WTC11 (cell line): ENCODE measurements around the gene ERMAP. TPM values are rescaled to one million over a fixed set of nuclear protein-coding genes. Genes with fewer than 3 reads are reported as not detected.
A peak's percentile ranks its signal among the peaks of the same experiment; 100 is the strongest.

ENCODE experiments used
- ATAC-seq: fragments of 200-7000 bp; cut with Tn5 transposase; 2 replicates; pipeline ENCODE4 v1.10.0; 2021; ENCODE audit warnings: mild to moderate bottlenecking, moderate library complexity
- CTCF ChIA-PET: fragments of 300-600 bp; sonication (Branson Sonifier 250); formaldehyde crosslinking; loops from one replicate; lab custom pipeline; 2021; ENCODE audit warnings: antibody characterized with exemption; lab: Charles Lee
- POLR2A ChIA-PET: fragments of 350-600 bp; sonication (Branson Sonifier 250); formaldehyde crosslinking; loops from one replicate; lab custom pipeline; 2021; ENCODE audit warnings: antibody characterized with exemption; lab: Charles Lee
- DNase-seq: peaks from one replicate; pipeline ENCODE4 v3.0.0; 2021; ENCODE audit warnings: low spot score
- H3K27ac Mint-ChIP-seq: 2 replicates; pipeline ENCODE4 v1.8.0; 2021; ENCODE audit warnings: mixed read lengths
- H3K27me3 Mint-ChIP-seq: 2 replicates; pipeline ENCODE4 v1.8.0; 2021; ENCODE audit warnings: low read depth, mild to moderate bottlenecking, moderate library complexity, mixed read lengths
- H3K36me3 Mint-ChIP-seq: 2 replicates; pipeline ENCODE4 v1.8.0; 2021; ENCODE audit warnings: mixed read lengths
- H3K4me1 Mint-ChIP-seq: 2 replicates; pipeline ENCODE4 v1.8.0; 2022; ENCODE audit warnings: mixed read lengths
- H3K4me3 Mint-ChIP-seq: 2 replicates; pipeline ENCODE4 v1.8.0; 2021; ENCODE audit warnings: mild to moderate bottlenecking, moderate library complexity, mixed read lengths
- H3K9me3 Mint-ChIP-seq: 2 replicates; pipeline ENCODE4 v1.8.0; 2021; ENCODE audit warnings: mixed read lengths
- ARID4B ChIP-seq: sonication (generic); formaldehyde crosslinking; IDR thresholded peaks from 2 replicates; pipeline ENCODE4 v1.8.0; 2023; ENCODE audit warnings: missing genetic modification reagents, mild to moderate bottlenecking, borderline replicate concordance
- ATF1 ChIP-seq: sonication (generic); formaldehyde crosslinking; IDR thresholded peaks from 2 replicates; pipeline ENCODE4 v1.8.1; 2023; ENCODE audit warnings: mild to moderate bottlenecking, moderate library complexity, missing genetic modification reagents
- ATF3 ChIP-seq: sonication (generic); formaldehyde crosslinking; conservative IDR thresholded peaks from 2 replicates; pipeline ENCODE4 v1.8.1; 2022; ENCODE audit warnings: mild to moderate bottlenecking, missing genetic modification reagents
- E2F1 ChIP-seq: sonication (generic); formaldehyde crosslinking; IDR thresholded peaks from 2 replicates; pipeline ENCODE4 v1.8.0; 2022; ENCODE audit warnings: mild to moderate bottlenecking, missing genetic modification reagents
- E2F5 ChIP-seq: sonication (generic); formaldehyde crosslinking; IDR thresholded peaks from 2 replicates; pipeline ENCODE4 v1.8.1; 2022; ENCODE audit warnings: mild to moderate bottlenecking, moderate library complexity, missing genetic modification reagents
- ELF4 ChIP-seq: sonication (generic); formaldehyde crosslinking; IDR thresholded peaks from 2 replicates; pipeline ENCODE4 v1.8.1; 2022; ENCODE audit warnings: low read depth, mild to moderate bottlenecking, moderate library complexity, missing genetic modification reagents
- EMX1 ChIP-seq: fragments of 250-450 bp; sonication (Bioruptor Pico); IDR thresholded peaks from 2 replicates; pipeline ENCODE4 v1.8.0; 2021; ENCODE audit warnings: mild to moderate bottlenecking
- FOXJ3 ChIP-seq: sonication (generic); formaldehyde crosslinking; IDR thresholded peaks from 2 replicates; pipeline ENCODE4 v1.9.0; 2021; ENCODE audit warnings: missing genetic modification reagents, mild to moderate bottlenecking, borderline replicate concordance
- FOXK1 ChIP-seq: sonication (generic); formaldehyde crosslinking; IDR thresholded peaks from 2 replicates; pipeline ENCODE4 v1.8.0; 2022; ENCODE audit warnings: mild to moderate bottlenecking, moderate library complexity, missing genetic modification reagents
- MXD4 ChIP-seq: fragments of 250-450 bp; sonication (Bioruptor Pico); IDR thresholded peaks from 2 replicates; pipeline ENCODE4 v1.8.0; 2021; ENCODE audit warnings: mild to moderate bottlenecking, moderate library complexity, borderline replicate concordance
- NFYB ChIP-seq: sonication (generic); formaldehyde crosslinking; conservative IDR thresholded peaks from 2 replicates; pipeline ENCODE4 v1.8.0; 2022; ENCODE audit warnings: low read depth, missing genetic modification reagents
- NR1H2 ChIP-seq: sonication (generic); formaldehyde crosslinking; IDR thresholded peaks from 2 replicates; pipeline ENCODE4 v1.9.0; 2021; ENCODE audit warnings: mild to moderate bottlenecking, moderate library complexity, missing genetic modification reagents
- NR2C2 ChIP-seq: sonication (generic); formaldehyde crosslinking; IDR thresholded peaks from 2 replicates; pipeline ENCODE4 v1.8.0; 2022; ENCODE audit warnings: mild to moderate bottlenecking, missing genetic modification reagents
- OVOL2 ChIP-seq: fragments of 250-450 bp; sonication (Bioruptor Pico); IDR thresholded peaks from 2 replicates; pipeline ENCODE4 v1.9.0; 2021; ENCODE audit warnings: mild to moderate bottlenecking, borderline replicate concordance
- PRRX2 ChIP-seq: fragments of 250-450 bp; sonication (Bioruptor Pico); IDR thresholded peaks from 2 replicates; pipeline ENCODE4 v1.8.0; 2021; ENCODE audit warnings: mild to moderate bottlenecking
- SOX15 ChIP-seq: fragments of 250-450 bp; sonication (Bioruptor Pico); IDR thresholded peaks from 2 replicates; pipeline ENCODE4 v1.9.0; 2021; ENCODE audit warnings: mild to moderate bottlenecking
- STAT6 ChIP-seq: sonication (generic); formaldehyde crosslinking; conservative IDR thresholded peaks from 2 replicates; pipeline ENCODE4 v1.8.1; 2023; ENCODE audit warnings: mild to moderate bottlenecking, low read depth, missing genetic modification reagents, moderate library complexity
- TCF7 ChIP-seq: sonication (generic); formaldehyde crosslinking; IDR thresholded peaks from 2 replicates; pipeline ENCODE4 v1.8.0; 2022; ENCODE audit warnings: mild to moderate bottlenecking, low read depth, missing genetic modification reagents, moderate library complexity
- TEAD1 ChIP-seq: sonication (generic); formaldehyde crosslinking; IDR thresholded peaks from 2 replicates; pipeline ENCODE4 v1.8.0; 2022; ENCODE audit warnings: mild to moderate bottlenecking, missing genetic modification reagents
- TEAD4 ChIP-seq: sonication (generic); formaldehyde crosslinking; IDR thresholded peaks from 2 replicates; pipeline ENCODE4 v1.8.0; 2022; ENCODE audit warnings: mild to moderate bottlenecking, missing genetic modification reagents
- TP53 ChIP-seq: sonication (generic); formaldehyde crosslinking; IDR thresholded peaks from 2 replicates; pipeline ENCODE4 v1.8.1; 2023; ENCODE audit warnings: mild to moderate bottlenecking, missing genetic modification reagents
- ZNF121 ChIP-seq: sonication (generic); formaldehyde crosslinking; IDR thresholded peaks from 2 replicates; pipeline ENCODE4 v1.8.0; 2023; ENCODE audit warnings: missing genetic modification reagents
- ZNF317 ChIP-seq: sonication (generic); formaldehyde crosslinking; IDR thresholded peaks from 2 replicates; pipeline ENCODE4 v1.8.1; 2023; ENCODE audit warnings: low read depth, mild to moderate bottlenecking, moderate library complexity, missing genetic modification reagents, borderline replicate concordance
- ZNF396 ChIP-seq: fragments of 250-450 bp; sonication (Bioruptor Pico); IDR thresholded peaks from 2 replicates; pipeline ENCODE4 v1.8.0; 2021; ENCODE audit warnings: mild to moderate bottlenecking, moderate library complexity, borderline replicate concordance
- ZNF416 ChIP-seq: fragments of 250-450 bp; sonication (Bioruptor Pico); IDR thresholded peaks from 2 replicates; pipeline ENCODE4 v1.9.0; 2021; ENCODE audit warnings: mild to moderate bottlenecking, inconsistent platforms
- total RNA-seq: library from RNA; stranded (reverse); gene quantifications from 3 replicates; pipeline ENCODE4 v1.2.3, GENCODE V29; 2021
- TF ChIP-seq, protein P1 (sequence below): sonication (generic); formaldehyde crosslinking; IDR thresholded peaks from 2 replicates; pipeline ENCODE4 v1.8.1; 2023; ENCODE audit warnings: mild to moderate bottlenecking, missing genetic modification reagents

ERMAP gene
- total RNA-seq, 1 experiment from 2014 or later, result 2.6 TPM

DNA sequence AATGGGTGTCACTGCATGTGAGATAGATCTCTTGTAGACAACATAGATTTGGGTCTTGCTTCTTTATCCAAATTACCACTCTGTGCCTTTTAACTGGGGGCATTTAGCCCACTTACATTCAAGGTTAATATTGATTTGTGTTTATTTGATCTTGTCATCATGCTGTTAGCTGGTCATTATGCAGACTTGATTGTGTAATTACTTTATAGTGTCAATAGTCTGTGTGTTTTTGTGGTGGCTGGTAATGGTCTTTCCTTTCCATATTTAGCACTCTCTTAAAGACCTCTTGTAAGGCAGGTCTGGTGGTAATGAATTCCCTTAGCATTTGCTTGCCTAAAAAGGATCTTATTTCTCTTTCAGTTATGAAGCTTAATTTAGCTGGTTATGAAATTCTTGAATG is 59.1 kb downstream of the ERMAP start (continued):
- TF ChIP-seq ARID4B (CRISPR knock-in tag), result no peak
- TF ChIP-seq NFYB (CRISPR knock-in tag), result no peak
- no peak for TF ChIP-seq ELF4
- TF ChIP-seq TEAD1 (CRISPR knock-in tag), result no peak

- H3K4me1 Mint-ChIP-seq, result peaks cover 8% of the 10 kb centered on the region
These were observed 60.5 kb downstream of the ERMAP start for GRCh38 chr1:42877380-42877779.

DNA sequence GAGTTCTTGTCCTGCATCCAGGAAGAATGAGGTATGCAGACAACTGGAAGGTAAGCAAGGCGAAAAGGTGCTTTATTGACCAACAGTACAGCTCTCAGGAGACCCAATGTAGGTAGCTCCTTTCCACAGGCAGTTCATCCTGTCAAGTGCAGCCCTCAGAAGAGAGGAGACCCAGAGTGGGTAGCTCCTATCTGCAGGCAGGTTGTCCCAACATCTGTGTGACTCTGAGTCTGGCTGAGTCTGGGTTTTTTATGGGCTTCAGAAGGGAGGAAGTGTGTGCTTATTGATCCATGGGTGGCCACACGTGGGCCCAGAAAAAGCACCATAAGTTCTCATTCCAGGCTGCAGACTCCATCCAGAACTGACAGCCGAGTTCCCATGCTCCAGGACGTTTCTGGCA is 63.5 kb downstream of the ERMAP start:
- POLR2A ChIA-PET, result interaction anchor here (0.6 kb wide), 1 partner anchor 339 kb away, joined by 6 read pairs; no protein-coding TSS in a partner anchor
- no peak for DNase-seq
- Mint-ChIP-seq H3K27ac (no peak overlapping the region), H3K36me3 (no peaks in the 10 kb centered on the region), H3K4me1 (peaks cover 8% of the 10 kb centered on the region), H3K9me3 (no peaks in the 10 kb centered on the region), H3K4me3 (no peak overlapping the region), H3K27me3 (peaks cover 9% of the 10 kb centered on the region)
- no peak for ATAC-seq
- CTCF ChIA-PET, result interaction anchor here (0.7 to 2.1 kb wide), 4 partner anchors 34 to 193 kb away, joined by 3 to 9 read pairs (median 3); partner anchors contain the start of genes ERMAP and ZNF691
- no peak for TF ChIP-seq ATF1 (CRISPR knock-in tag)
- TF ChIP-seq TEAD1 (CRISPR knock-in tag), result no peak
- TF ChIP-seq, protein P1, sequence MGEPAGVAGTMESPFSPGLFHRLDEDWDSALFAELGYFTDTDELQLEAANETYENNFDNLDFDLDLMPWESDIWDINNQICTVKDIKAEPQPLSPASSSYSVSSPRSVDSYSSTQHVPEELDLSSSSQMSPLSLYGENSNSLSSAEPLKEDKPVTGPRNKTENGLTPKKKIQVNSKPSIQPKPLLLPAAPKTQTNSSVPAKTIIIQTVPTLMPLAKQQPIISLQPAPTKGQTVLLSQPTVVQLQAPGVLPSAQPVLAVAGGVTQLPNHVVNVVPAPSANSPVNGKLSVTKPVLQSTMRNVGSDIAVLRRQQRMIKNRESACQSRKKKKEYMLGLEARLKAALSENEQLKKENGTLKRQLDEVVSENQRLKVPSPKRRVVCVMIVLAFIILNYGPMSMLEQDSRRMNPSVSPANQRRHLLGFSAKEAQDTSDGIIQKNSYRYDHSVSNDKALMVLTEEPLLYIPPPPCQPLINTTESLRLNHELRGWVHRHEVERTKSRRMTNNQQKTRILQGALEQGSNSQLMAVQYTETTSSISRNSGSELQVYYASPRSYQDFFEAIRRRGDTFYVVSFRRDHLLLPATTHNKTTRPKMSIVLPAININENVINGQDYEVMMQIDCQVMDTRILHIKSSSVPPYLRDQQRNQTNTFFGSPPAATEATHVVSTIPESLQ (CRISPR knock-in tag), result no peak
- no peak for TF ChIP-seq FOXJ3 (CRISPR knock-in tag)
- no peak for TF ChIP-seq SOX15
- no peak for TF ChIP-seq EMX1
- no peak for TF ChIP-seq ZNF317 (CRISPR knock-in tag)
- no peak for TF ChIP-seq STAT6 (CRISPR knock-in tag)
- no peak for TF ChIP-seq ZNF121
- no peak for TF ChIP-seq PRRX2 (CRISPR knock-in tag)
- no peak for TF ChIP-seq TP53
- no peak for TF ChIP-seq TEAD4 (CRISPR knock-in tag)

More at GRCh38 chr1:42877380-42877779, 60.5 kb downstream of the ERMAP start:
- Mint-ChIP-seq H3K27me3 (peaks cover 12% of the 10 kb centered on the region), H3K27ac (no peak overlapping the region), H3K9me3 (peaks cover 14% of the 10 kb centered on the region), H3K36me3 (no peaks in the 10 kb centered on the region), H3K4me3 (no peak overlapping the region)
- peak; percentile 39 for DNase-seq
- ChIA-PET CTCF (interaction anchor here (1.0 to 1.6 kb wide), 3 partner anchors 30 to 196 kb away, joined by 3 to 8 read pairs (median 4); partner anchors contain the start of gene ZNF691), POLR2A (interaction anchor here (1.5 kb wide), 1 partner anchor 197 kb away, joined by 3 read pairs; no protein-coding TSS in a partner anchor)
- TF ChIP-seq E2F1 (CRISPR knock-in tag), result no peak
- no peak for TF ChIP-seq FOXK1 (CRISPR knock-in tag)
- TF ChIP-seq ZNF416 (CRISPR knock-in tag), result no peak
- TF ChIP-seq TCF7 (CRISPR knock-in tag), result no peak
- TF ChIP-seq ZNF396 (CRISPR knock-in tag), result no peak
- no peak for TF ChIP-seq E2F5 (CRISPR knock-in tag)
- no peak for TF ChIP-seq OVOL2
- no peak for TF ChIP-seq NR2C2 (CRISPR knock-in tag)
- no peak for TF ChIP-seq MXD4 (CRISPR knock-in tag)
- no peak for TF ChIP-seq ATF3 (CRISPR knock-in tag)
- no peak for TF ChIP-seq NR1H2 (CRISPR knock-in tag)
- peak; percentile 50 for ATAC-seq
